Left lung (tissue), 10 donors: ENCODE data around the gene C1orf116. TPM values are rescaled to one million over a fixed set of nuclear protein-coding genes. Genes with fewer than 3 reads are reported as not detected.

ENCODE experiments used
- ATAC-seq: fragments of 200-7000 bp; cut with Tn5 transposase; one replicate; pipeline ENCODE4 v1.9.1; 2020; ENCODE audit warnings: moderate library complexity
- DNase-seq, 4 donors: peaks; one replicate each; pipeline ENCODE4 v3.0.0-alpha.2; 2013 to 2020
- H3K27ac ChIP-seq, 2 donors: fragments of 200-600 bp; sonication (generic) in 1 of 2; one replicate each; pipeline versions ENCODE4 v1.5.0 to v1.8.0; 2020 to 2021
- H3K27me3 ChIP-seq, 2 donors: fragments of 200-600 bp; sonication (generic) in 1 of 2; one replicate each; pipeline versions ENCODE4 v1.5.0 to v1.8.0; 2020 to 2021
- H3K36me3 ChIP-seq, 2 donors: fragments of 200-600 bp; sonication (generic) in 1 of 2; one replicate each; pipeline versions ENCODE4 v1.5.0 to v1.8.0; 2020 to 2021
- H3K4me1 ChIP-seq, 2 donors: fragments of 200-600 bp; one replicate each; pipeline ENCODE4 v1.8.0; 2021
- H3K4me3 ChIP-seq, 2 donors: fragments of 200-600 bp; sonication (generic) in 1 of 2; one replicate each; pipeline versions ENCODE4 v1.5.0 to v1.8.0; 2020 to 2021; ENCODE audit warnings: mild to moderate bottlenecking in 1 of 2
- H3K9me3 ChIP-seq, 2 donors: fragments of 200-600 bp; sonication (generic) in 1 of 2; one replicate each; pipeline versions ENCODE4 v1.5.0 to v1.8.0; 2020 to 2021
- intact Hi-C, 2 donors: fragments of 100-400 bp; cut with DNase I; formaldehyde crosslinking; loops; one replicate each; pipeline versions ENCODE4 v1.11.2 to v1.14.2; 2022
- polyA plus RNA-seq, 6 donors: library from polyadenylated mRNA; unstranded; fragments of 120-200 nt; gene quantifications; one replicate each; pipeline ENCODE4 v1.2.1, GENCODE V29; 2013; ENCODE audit not compliant: insufficient read length in 6 of 6
- total RNA-seq, 2 donors: library from RNA; stranded (reverse); fragmentation: NEBNext Ultra II Directional; extraction: Animal tissue kit (Norgen Biotek cat#: 25700); gene quantifications; one replicate each; pipeline ENCODE4 v1.2.1, GENCODE V29; 2021
- TF ChIP-seq, protein P1 (sequence below), 2 donors: fragments of 200-600 bp; sonication (generic) in 1 of 2; IDR thresholded peaks; one replicate each; pipeline versions ENCODE4 v1.5.0 to v1.8.0; 2021; ENCODE audit warnings: antibody characterized with exemption in 2 of 2
- donor health status: DM: no; HTN: yes; CAD: no.
- donor health status: DM: no; HTN: no; CAD: no.

Gene C1orf116
- total and polyA plus RNA-seq, 8 donors = 27.1 to 212 (median 41.4) TPM

DNA sequence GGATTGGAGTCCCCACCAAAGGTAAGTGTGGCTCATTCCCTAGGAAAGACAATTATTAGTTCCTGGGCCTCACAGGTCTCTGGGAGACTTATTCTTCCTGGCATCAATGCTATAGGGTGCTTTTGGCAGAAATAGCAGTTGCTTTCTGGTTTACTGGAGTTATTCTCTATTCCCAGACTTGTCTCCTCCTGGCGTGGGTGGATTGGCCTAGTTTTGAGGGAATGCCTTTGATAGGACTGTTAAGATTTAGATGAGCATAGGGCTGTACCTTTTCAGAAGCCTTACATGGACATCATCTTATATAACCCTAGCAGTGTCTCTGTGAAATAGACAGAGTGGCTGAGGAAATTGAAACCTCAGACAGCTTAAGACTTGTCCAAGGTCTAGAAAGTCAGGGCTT lies 29.5 kb upstream of the C1orf116 start:
- TF ChIP-seq, protein P1, sequence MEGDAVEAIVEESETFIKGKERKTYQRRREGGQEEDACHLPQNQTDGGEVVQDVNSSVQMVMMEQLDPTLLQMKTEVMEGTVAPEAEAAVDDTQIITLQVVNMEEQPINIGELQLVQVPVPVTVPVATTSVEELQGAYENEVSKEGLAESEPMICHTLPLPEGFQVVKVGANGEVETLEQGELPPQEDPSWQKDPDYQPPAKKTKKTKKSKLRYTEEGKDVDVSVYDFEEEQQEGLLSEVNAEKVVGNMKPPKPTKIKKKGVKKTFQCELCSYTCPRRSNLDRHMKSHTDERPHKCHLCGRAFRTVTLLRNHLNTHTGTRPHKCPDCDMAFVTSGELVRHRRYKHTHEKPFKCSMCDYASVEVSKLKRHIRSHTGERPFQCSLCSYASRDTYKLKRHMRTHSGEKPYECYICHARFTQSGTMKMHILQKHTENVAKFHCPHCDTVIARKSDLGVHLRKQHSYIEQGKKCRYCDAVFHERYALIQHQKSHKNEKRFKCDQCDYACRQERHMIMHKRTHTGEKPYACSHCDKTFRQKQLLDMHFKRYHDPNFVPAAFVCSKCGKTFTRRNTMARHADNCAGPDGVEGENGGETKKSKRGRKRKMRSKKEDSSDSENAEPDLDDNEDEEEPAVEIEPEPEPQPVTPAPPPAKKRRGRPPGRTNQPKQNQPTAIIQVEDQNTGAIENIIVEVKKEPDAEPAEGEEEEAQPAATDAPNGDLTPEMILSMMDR (IDR thresholded peaks at IDR 0.05) = no peak
- Histone ChIP-seq H3K4me1 (peaks cover 0 to 14% of the 10 kb centered on the region in 2 donors), H3K9me3 (no peaks in the 10 kb centered on the region), H3K27me3 (no peaks in the 10 kb centered on the region), H3K27ac (no peak overlapping the region), H3K36me3 (peaks cover 0 to 57% of the 10 kb centered on the region in 2 donors), H3K4me3 (no peak overlapping the region)
- no peak for ATAC-seq
- intact Hi-C loops = no loop called here
- DNase-seq = no peak

DNA sequence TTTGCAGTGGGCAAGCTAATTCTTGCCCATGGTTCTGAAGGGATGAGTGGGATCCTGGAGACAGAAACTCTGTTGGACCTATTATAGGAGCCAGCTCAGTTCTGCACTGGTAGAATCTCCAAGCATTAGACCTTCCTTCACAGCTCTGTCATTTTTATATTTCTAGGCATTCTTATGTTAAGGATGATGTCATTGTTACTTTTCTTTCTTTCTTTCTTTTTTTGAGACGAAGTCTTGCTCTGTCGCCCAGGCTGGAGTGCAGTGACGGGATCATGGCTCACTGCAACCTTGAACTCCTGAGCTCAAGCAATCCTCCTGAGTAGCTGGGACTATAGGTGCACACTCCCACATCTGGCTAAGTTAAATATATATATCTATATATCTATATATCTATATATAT lies 28.0 kb upstream of the C1orf116 start:
- TF ChIP-seq, protein P1 (IDR thresholded peaks at IDR 0.05) = no peak
- Histone ChIP-seq H3K4me3 (no peak overlapping the region), H3K27me3 (no peaks in the 10 kb centered on the region), H3K4me1 (peaks cover 0 to 25% of the 10 kb centered on the region in 2 donors), H3K27ac (peak overlapping the region in 1 of 2 donors; percentile 76), H3K36me3 (peaks cover 0 to 43% of the 10 kb centered on the region in 2 donors), H3K9me3 (no peaks in the 10 kb centered on the region)
- intact Hi-C loops = no loop called here
- DNase-seq (no peak), ATAC-seq (no peak)

DNA sequence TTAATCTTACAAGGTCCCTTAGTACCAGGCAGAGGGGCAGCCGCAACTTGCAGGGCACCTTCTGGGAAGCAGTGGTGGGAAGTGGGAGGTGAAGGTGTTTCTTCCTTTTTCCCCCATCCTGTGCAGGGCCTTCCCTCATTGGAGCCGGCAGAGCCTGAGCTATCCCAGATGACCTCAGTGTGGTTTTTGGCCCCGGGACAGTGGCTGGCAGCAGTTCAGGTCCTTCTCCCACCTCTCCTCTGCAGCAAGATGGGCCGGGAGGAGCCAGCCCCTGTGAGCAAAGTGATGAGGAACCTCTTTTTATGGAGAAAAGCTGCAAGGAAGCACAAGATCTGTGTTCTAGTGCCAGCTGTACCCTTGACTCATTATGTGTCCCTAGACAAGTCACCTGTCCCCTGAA lies 27.3 kb upstream of the C1orf116 start:
- Histone ChIP-seq H3K27ac (peak overlapping the region in 1 of 2 donors; percentile 76), H3K9me3 (no peaks in the 10 kb centered on the region), H3K4me1 (peaks cover 0 to 28% of the 10 kb centered on the region in 2 donors), H3K27me3 (no peaks in the 10 kb centered on the region), H3K4me3 (no peak overlapping the region), H3K36me3 (peaks cover 0 to 36% of the 10 kb centered on the region in 2 donors)
- DNase-seq (no peak), ATAC-seq (no peak)
- intact Hi-C loops = no loop called here
- TF ChIP-seq, protein P1 (IDR thresholded peaks at IDR 0.05) = no peak

DNA sequence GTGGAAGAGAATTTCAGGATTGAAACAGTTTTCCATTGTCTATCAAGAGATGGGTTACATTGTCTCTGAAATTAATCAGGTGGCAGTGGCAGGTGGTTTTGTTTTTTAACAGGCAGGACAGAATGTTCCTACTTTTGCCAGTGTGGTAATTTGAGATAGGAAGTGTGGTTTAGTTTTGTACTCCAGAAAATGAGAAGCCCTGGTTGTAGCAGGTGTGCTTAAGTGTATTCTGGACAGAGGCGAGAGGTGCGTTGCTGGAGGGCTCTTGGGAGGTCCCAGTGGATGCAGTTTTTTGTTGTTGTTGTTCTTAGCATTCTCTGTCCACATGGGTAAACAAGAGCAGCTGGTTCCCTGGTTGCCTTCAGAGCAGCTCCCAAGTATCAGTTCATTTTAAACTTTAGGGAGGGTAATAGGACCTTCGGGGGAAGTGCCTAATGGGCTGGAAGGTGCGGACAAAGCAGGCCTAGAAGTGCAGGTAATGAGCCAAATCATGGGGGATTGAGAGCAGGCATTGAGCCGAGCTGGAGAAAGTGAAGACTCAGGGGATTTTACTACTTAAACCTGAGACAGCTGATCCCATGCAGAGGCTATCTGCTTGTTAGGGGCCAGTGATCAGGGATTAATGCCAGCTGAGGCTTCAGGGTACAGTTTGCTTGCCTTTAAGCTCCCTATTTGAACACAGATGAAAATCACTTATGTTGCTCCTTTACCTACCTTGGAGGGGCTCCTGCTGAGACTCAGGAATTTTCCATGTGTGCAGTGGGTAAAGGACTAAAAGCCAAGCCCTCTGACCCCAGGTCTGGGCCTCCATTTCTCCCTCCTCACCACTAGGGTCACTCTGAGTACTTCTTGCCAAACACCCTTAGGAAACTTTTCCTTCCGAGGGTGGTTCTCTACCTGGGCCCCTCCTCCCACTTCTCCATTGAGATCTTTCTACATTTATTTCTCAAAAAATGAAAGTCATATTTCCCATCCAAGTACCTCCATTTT lies 26.6 kb upstream of the C1orf116 start:
- Histone ChIP-seq H3K27ac (peak overlapping the region in 1 of 2 donors; percentile 76), H3K9me3 (no peaks in the 10 kb centered on the region), H3K27me3 (no peaks in the 10 kb centered on the region), H3K4me1 (peaks cover 3 to 35% of the 10 kb centered on the region in 2 donors), H3K4me3 (no peak overlapping the region), H3K36me3 (peaks cover 0 to 29% of the 10 kb centered on the region in 2 donors)
- TF ChIP-seq, protein P1 (IDR thresholded peaks at IDR 0.05) = no peak
- DNase-seq = no peak
- ATAC-seq = peak; percentile 23
- intact Hi-C loops = no loop called here

DNA sequence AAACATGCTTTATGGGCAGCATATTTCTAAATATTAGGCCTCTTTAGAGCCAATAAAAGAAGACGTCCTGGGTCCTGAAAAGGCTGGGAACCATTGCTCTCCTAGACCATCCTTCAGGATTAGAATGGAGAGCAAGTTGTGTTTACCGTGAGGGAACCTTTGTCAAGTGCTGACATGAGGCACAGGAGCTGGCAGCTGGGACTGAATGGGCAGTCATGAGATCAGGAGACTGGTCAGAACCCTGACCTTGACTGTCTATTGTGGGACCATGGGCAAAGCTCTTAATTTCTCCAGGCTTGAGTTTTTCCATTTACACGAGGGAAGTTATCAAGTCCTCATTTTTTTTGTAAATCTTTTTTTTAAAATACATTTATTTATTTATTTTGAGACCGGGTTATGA lies 25.7 kb upstream of the C1orf116 start:
- peaks cover 3 to 45% of the 10 kb centered on the region in 2 donors for H3K4me1 ChIP-seq
- DNase-seq = no peak
- TF ChIP-seq, protein P1 (IDR thresholded peaks at IDR 0.05) = no peak
- H3K27me3 ChIP-seq = no peaks in the 10 kb centered on the region
- no peaks in the 10 kb centered on the region for H3K9me3 ChIP-seq
- H3K4me3 ChIP-seq = no peak overlapping the region
- intact Hi-C loops = no loop called here
- peaks cover 0 to 22% of the 10 kb centered on the region in 2 donors for H3K36me3 ChIP-seq
- peak overlapping the region in 1 of 2 donors; percentile 76 for H3K27ac ChIP-seq
- no peak for ATAC-seq
